WERI-Rb-1 (cell line): ENCODE data around the gene CHKA.
A peak's percentile ranks its signal among the peaks of the same experiment; 100 is the strongest.

Source experiments
- DNase-seq: peaks from one replicate; pipeline ENCODE4 v3.0.0-alpha.2; 2020
- H3K27ac ChIP-seq: fragments of 250-450 bp; sonication (Bioruptor Pico); 2 replicates; pipeline ENCODE4 v1.5.1; 2020; ENCODE audit warnings: mild to moderate bottlenecking, moderate library complexity
- H3K27me3 ChIP-seq: fragments of 250-450 bp; sonication (Bioruptor Pico); 2 replicates; pipeline ENCODE4 v1.5.1; 2021; ENCODE audit warnings: mild to moderate bottlenecking, low read depth, moderate library complexity; ENCODE audit not compliant: insufficient read depth, severe bottlenecking
- H3K36me3 ChIP-seq: fragments of 250-450 bp; sonication (Bioruptor Pico); 2 replicates; pipeline ENCODE4 v1.5.1; 2020; ENCODE audit warnings: mild to moderate bottlenecking, moderate library complexity
- H3K4me3 ChIP-seq: 2 replicates; pipeline ENCODE4 v1.5.1; 2011; ENCODE audit warnings: low read depth, mild to moderate bottlenecking, control low read depth, low read length
- H3K9me3 ChIP-seq: fragments of 250-450 bp; sonication (Bioruptor Pico); 2 replicates; pipeline ENCODE4 v1.5.1; 2021; ENCODE audit warnings: mild to moderate bottlenecking, moderate library complexity; ENCODE audit not compliant: severe bottlenecking
- CTCF ChIP-seq: IDR thresholded peaks from 2 replicates; pipeline ENCODE4 v1.5.1; 2011; ENCODE audit warnings: low read depth, mild to moderate bottlenecking, control low read depth, inconsistent platforms, low read length

Gene CHKA

GRCh38 chr11:68053117-68053516 lies 68.1 kb downstream of the CHKA start:
- no peak overlapping the region for H3K27ac ChIP-seq
- no peak for DNase-seq
- TF ChIP-seq CTCF = no peak
- H3K27me3 ChIP-seq = no peaks in the 10 kb centered on the region
- no peaks in the 10 kb centered on the region for H3K9me3 ChIP-seq
- no peak overlapping the region for H3K4me3 ChIP-seq
- H3K36me3 ChIP-seq = peaks cover 2% of the 10 kb centered on the region; the same call in 1 of the 2 replicates

GRCh38 chr11:68052137-68052873 lies 68.9 kb downstream of the CHKA start:
- Histone ChIP-seq H3K27ac (no peak overlapping the region), H3K9me3 (no peaks in the 10 kb centered on the region), H3K4me3 (no peak overlapping the region), H3K27me3 (no peaks in the 10 kb centered on the region), H3K36me3 (no peaks in the 10 kb centered on the region; the same call in 1 of the 2 replicates)
- TF ChIP-seq CTCF = no peak
- no peak for DNase-seq

- Histone ChIP-seq H3K27ac (no peak overlapping the region), H3K36me3 (no peaks in the 10 kb centered on the region), H3K27me3 (no peaks in the 10 kb centered on the region), H3K4me3 (no peak overlapping the region), H3K9me3 (no peaks in the 10 kb centered on the region)
- DNase-seq = no peak
- TF ChIP-seq CTCF = no peak
Measured at GRCh38 chr11:68051191-68052136, 69.7 kb downstream of the CHKA start.

GRCh38 chr11:68050371-68050841 lies 70.8 kb downstream of the CHKA start:
- no peak for DNase-seq
- no peaks in the 10 kb centered on the region for H3K27me3 ChIP-seq
- H3K27ac ChIP-seq = no peak overlapping the region
- H3K4me3 ChIP-seq = no peak overlapping the region
- H3K9me3 ChIP-seq = no peaks in the 10 kb centered on the region
- no peak for TF ChIP-seq CTCF
- H3K36me3 ChIP-seq = no peaks in the 10 kb centered on the region

GRCh38 chr11:68049509-68050370 lies 71.4 kb downstream of the CHKA start:
- DNase-seq = no peak
- Histone ChIP-seq H3K27ac (no peak overlapping the region), H3K36me3 (no peaks in the 10 kb centered on the region), H3K4me3 (no peak overlapping the region), H3K27me3 (no peaks in the 10 kb centered on the region), H3K9me3 (no peaks in the 10 kb centered on the region)
- TF ChIP-seq CTCF = 0 out of 2 replicates have a peak, but pooled peaks have one; percentile 9
